ENCODE results near the gene MAP2K7.

Gene MAP2K7

GRCh38 chr19:7903244-7904073 lies at the start of gene MAP2K7:
MAP2K7 (plus strand) TSS chr19:7903877; CDS start chr19:7903945, 68 bp downstream.
- TF ChIP-seq BACH2 (CRISPR knock-in tag; IDR thresholded peaks at IDR 0.05; ENCODE audit: borderline replicate concordance): no peak
- TF ChIP-seq ZNF8 (CRISPR knock-in tag; IDR thresholded peaks at IDR 0.05): no peak
- ATAC-seq: peak; percentile 84

- TF ChIP-seq GLIS3 (CRISPR knock-in tag; IDR thresholded peaks at IDR 0.05) (no peak), OSR1 (CRISPR knock-in tag; IDR thresholded peaks at IDR 0.05) (no peak), PPARA (CRISPR knock-in tag; IDR thresholded peaks at IDR 0.05; ENCODE audit: borderline replicate concordance) (no peak), TCF4 (CRISPR knock-in tag; IDR thresholded peaks at IDR 0.05; ENCODE audit: borderline replicate concordance) (no peak)
- no peak for ATAC-seq
Measured at GRCh38 chr19:7855426-7856108, 48.1 kb upstream of the MAP2K7 start.

GRCh38 chr19:7856109-7856591 lies 47.5 kb upstream of the MAP2K7 start:
- no peak for TF ChIP-seq ZNF565 (CRISPR knock-in tag; conservative IDR thresholded peaks at IDR 0.05; ENCODE audit: low read depth)
- no peak for TF ChIP-seq TCF4 (CRISPR knock-in tag; IDR thresholded peaks at IDR 0.05; ENCODE audit: borderline replicate concordance)
- TF ChIP-seq ESRRG (CRISPR knock-in tag; IDR thresholded peaks at IDR 0.05): no peak
- no peak for TF ChIP-seq CSDC2 (CRISPR knock-in tag; IDR thresholded peaks at IDR 0.05)
- no peak for TF ChIP-seq GLIS3 (CRISPR knock-in tag; IDR thresholded peaks at IDR 0.05)
- no peak for TF ChIP-seq CREB5 (CRISPR knock-in tag; IDR thresholded peaks at IDR 0.05; ENCODE audit: low read depth)
- no peak for ATAC-seq

- ATAC-seq: no peak
- TF ChIP-seq ARNTL (CRISPR knock-in tag; IDR thresholded peaks at IDR 0.05; ENCODE audit: borderline replicate concordance, low read depth): no peak
- no peak for TF ChIP-seq OSR1 (CRISPR knock-in tag; IDR thresholded peaks at IDR 0.05)
- TF ChIP-seq RARB (CRISPR knock-in tag; IDR thresholded peaks at IDR 0.05): no peak
- no peak for TF ChIP-seq PATZ1 (CRISPR knock-in tag; IDR thresholded peaks at IDR 0.05; ENCODE audit: borderline replicate concordance)
- TF ChIP-seq TSHZ2 (CRISPR knock-in tag; IDR thresholded peaks at IDR 0.05): no peak
- no peak for TF ChIP-seq ZNF8 (CRISPR knock-in tag; IDR thresholded peaks at IDR 0.05)
- TF ChIP-seq ZC3H10 (CRISPR knock-in tag; IDR thresholded peaks at IDR 0.05): no peak
- TF ChIP-seq ZNF70 (CRISPR knock-in tag; IDR thresholded peaks at IDR 0.05): no peak
- no peak for TF ChIP-seq ZFP30 (CRISPR knock-in tag; IDR thresholded peaks at IDR 0.05)
- TF ChIP-seq SNAI2 (CRISPR knock-in tag; IDR thresholded peaks at IDR 0.05): no peak
- TF ChIP-seq ISL1 (CRISPR knock-in tag; IDR thresholded peaks at IDR 0.05): no peak
- TF ChIP-seq GLIS3 (CRISPR knock-in tag; IDR thresholded peaks at IDR 0.05): no peak
Measured at GRCh38 chr19:7856679-7857663, 46.7 kb upstream of the MAP2K7 start.
